GM21737 (cell line): ENCODE results near the gene STX11.

ENCODE experiments used
- ATAC-seq: cut with Tn5 transposase; IDR thresholded peaks from one replicate; pipeline ENCODE4 v1.9.1; 2021; ENCODE audit warnings: mild to moderate bottlenecking, moderate library complexity; ENCODE audit not compliant: unreplicated experiment

Gene STX11

GRCh38 chr6:144140867-144141266 is 9.4 kb upstream of the STX11 start:
- ATAC-seq: peak; percentile 72

GRCh38 chr6:144141470-144141869 is 8.8 kb upstream of the STX11 start:
- ATAC-seq: no peak

- no peak for ATAC-seq
Measured at GRCh38 chr6:144143106-144143505, 7.2 kb upstream of the STX11 start.

GRCh38 chr6:144143878-144144277 is 6.4 kb upstream of the STX11 start:
- ATAC-seq: no peak

- no peak for ATAC-seq
Measured at GRCh38 chr6:144144996-144145395, 5.3 kb upstream of the STX11 start.

GRCh38 chr6:144145541-144145940 is 4.8 kb upstream of the STX11 start:
- no peak for ATAC-seq

- ATAC-seq: no peak
Measured at GRCh38 chr6:144148886-144149285, 1.4 kb upstream of the STX11 start.

GRCh38 chr6:144149558-144149893 is 791 bp upstream of the STX11 start:
- no peak for ATAC-seq

GRCh38 chr6:144150710-144151657 is 667 bp downstream of the STX11 start:
- ATAC-seq: peak; percentile 52

- no peak for ATAC-seq
Measured at GRCh38 chr6:144152334-144152900, 2.1 kb downstream of the STX11 start.

GRCh38 chr6:144153260-144153659 is 2.9 kb downstream of the STX11 start:
- no peak for ATAC-seq

GRCh38 chr6:144153971-144154370 is 3.7 kb downstream of the STX11 start:
- ATAC-seq: no peak

GRCh38 chr6:144155529-144155928 is 5.2 kb downstream of the STX11 start:
- ATAC-seq: peak; percentile 51

GRCh38 chr6:144156338-144156737 is 6.0 kb downstream of the STX11 start:
- no peak for ATAC-seq

- ATAC-seq: no peak
Measured at GRCh38 chr6:144156991-144157390, 6.7 kb downstream of the STX11 start.

GRCh38 chr6:144158133-144158532 is 7.8 kb downstream of the STX11 start:
- no peak for ATAC-seq

- ATAC-seq: no peak
Measured at GRCh38 chr6:144159223-144159622, 8.9 kb downstream of the STX11 start.

- no peak for ATAC-seq
Measured at GRCh38 chr6:144159742-144160141, 9.4 kb downstream of the STX11 start.

- no peak for ATAC-seq
Measured at GRCh38 chr6:144160431-144161005, 10.2 kb downstream of the STX11 start.

- ATAC-seq: no peak
Measured at GRCh38 chr6:144161975-144162374, 11.7 kb downstream of the STX11 start.

- peak; percentile 74 for ATAC-seq
Measured at GRCh38 chr6:144162977-144163376, 12.7 kb downstream of the STX11 start.

- no peak for ATAC-seq
Measured at GRCh38 chr6:144165784-144166183, 15.5 kb downstream of the STX11 start.
